Hindlimb muscle (tissue), 1 donor: Measurements from ENCODE around the gene ADAMTS3. TPM values are rescaled to one million over a fixed set of nuclear protein-coding genes. Genes with fewer than 3 reads are reported as not detected.
A peak's percentile ranks its signal among the peaks of the same experiment; 100 is the strongest.
"Not testable (repeated sequence)": the region's sequence is repeated elsewhere in the genome, so short reads cannot be mapped to it uniquely, and the experiment has no call there.

ENCODE experiments used
- DNase-seq: peaks from one replicate; pipeline ENCODE4 v3.0.0-alpha.2; 2013
- polyA plus RNA-seq: library from polyadenylated mRNA; unstranded; fragments of 120-200 nt; gene quantifications from one replicate; pipeline ENCODE4 v1.2.1, GENCODE V29; 2013; ENCODE audit not compliant: insufficient read length

ADAMTS3 gene
- polyA plus RNA-seq, 1 donor, result 1.6 TPM

GRCh38 chr4:72468904-72469502, 100.0 kb downstream of the ADAMTS3 start:
- no peak for DNase-seq

GRCh38 chr4:72467633-72468032, 101.4 kb downstream of the ADAMTS3 start:
- DNase-seq, result no peak

GRCh38 chr4:72463724-72464123, 105.3 kb downstream of the ADAMTS3 start:
- DNase-seq, result no peak

GRCh38 chr4:72457158-72457557, 111.9 kb downstream of the ADAMTS3 start:
- DNase-seq, result no peak

- DNase-seq, result peak; percentile 74
Measured at GRCh38 chr4:72451349-72451748, 117.7 kb downstream of the ADAMTS3 start.

GRCh38 chr4:72449705-72450104, 119.3 kb downstream of the ADAMTS3 start:
- no peak for DNase-seq

GRCh38 chr4:72448231-72448630, 120.8 kb downstream of the ADAMTS3 start:
- no peak for DNase-seq

- DNase-seq, result no peak
Measured at GRCh38 chr4:72446353-72447055, 122.5 kb downstream of the ADAMTS3 start.

GRCh38 chr4:72444092-72444491, 124.9 kb downstream of the ADAMTS3 start:
- DNase-seq, result no peak

- DNase-seq, result no peak
Measured at GRCh38 chr4:72442715-72443114, 126.3 kb downstream of the ADAMTS3 start.

- DNase-seq, result no peak
Measured at GRCh38 chr4:72442147-72442546, 126.9 kb downstream of the ADAMTS3 start.

- DNase-seq, result no peak
Measured at GRCh38 chr4:72440386-72440785, 128.6 kb downstream of the ADAMTS3 start.

- no peak for DNase-seq
Measured at GRCh38 chr4:72432975-72433374, 136.0 kb downstream of the ADAMTS3 start.

GRCh38 chr4:72432282-72432681, 136.7 kb downstream of the ADAMTS3 start:
- no peak for DNase-seq

GRCh38 chr4:72430988-72431387, 138.0 kb downstream of the ADAMTS3 start:
- no peak for DNase-seq

GRCh38 chr4:72430050-72430449, 139.0 kb downstream of the ADAMTS3 start:
- no peak for DNase-seq

- DNase-seq, result no peak
Measured at GRCh38 chr4:72429397-72429889, 139.6 kb downstream of the ADAMTS3 start.

GRCh38 chr4:72427057-72427456, 142.0 kb downstream of the ADAMTS3 start:
- no peak for DNase-seq

- not testable (repeated sequence) for DNase-seq
Measured at GRCh38 chr4:72425908-72426307, 143.1 kb downstream of the ADAMTS3 start.

GRCh38 chr4:72424006-72424405, 145.0 kb downstream of the ADAMTS3 start:
- DNase-seq, result no peak

GRCh38 chr4:72422416-72422815, 146.6 kb downstream of the ADAMTS3 start:
- no peak for DNase-seq

GRCh38 chr4:72418458-72418857, 150.6 kb downstream of the ADAMTS3 start:
- peak; percentile 40 for DNase-seq

- DNase-seq, result no peak
Measured at GRCh38 chr4:72410158-72410557, 158.9 kb downstream of the ADAMTS3 start.

- no peak for DNase-seq
Measured at GRCh38 chr4:72408568-72408967, 160.5 kb downstream of the ADAMTS3 start.
